HL-60 (cell line): ENCODE measurements around the gene SAMHD1.
A peak's percentile ranks its signal among the peaks of the same experiment; 100 is the strongest.

ENCODE experiments used
- DNase-seq, 2 experiments: peaks; one replicate each; pipeline ENCODE4 v3.0.0-alpha.2; 2010 to 2020; ENCODE audit warnings: low read depth in 1 of 2, low spot score in 1 of 2
- H3K27ac ChIP-seq: fragments of 250-450 bp; sonication (Bioruptor Pico); replicated peaks from 2 replicates; pipeline ENCODE4 v1.5.1; 2020; ENCODE audit warnings: mild to moderate bottlenecking, moderate library complexity
- H3K27me3 ChIP-seq: fragments of 250-450 bp; sonication (Bioruptor Pico); 2 replicates; pipeline ENCODE4 v1.5.1; 2021; ENCODE audit warnings: mild to moderate bottlenecking, moderate library complexity; ENCODE audit not compliant: insufficient read depth, poor library complexity, severe bottlenecking
- H3K4me3 ChIP-seq: replicated peaks from 2 replicates; pipeline ENCODE4 v1.5.1; 2011; ENCODE audit warnings: mild to moderate bottlenecking, control low read depth, low read length; ENCODE audit not compliant: insufficient read depth
- CTCF ChIP-seq: IDR thresholded peaks from one replicate; pipeline ENCODE4 v1.5.1; 2011; ENCODE audit warnings: low read length, control low read depth, inconsistent platforms; ENCODE audit not compliant: insufficient read depth
- GABPA ChIP-seq: IDR thresholded peaks from 2 replicates; pipeline ENCODE4 v1.6.1; 2012; ENCODE audit warnings: low read depth
- POLR2AphosphoS5 ChIP-seq: IDR thresholded peaks from 2 replicates; pipeline ENCODE4 v1.6.1; 2012; ENCODE audit warnings: low read depth
- SPI1 ChIP-seq: IDR thresholded peaks from 2 replicates; pipeline ENCODE4 v1.6.1; 2012; ENCODE audit warnings: low read depth, mild to moderate bottlenecking, borderline replicate concordance
- TF ChIP-seq, protein P1 (sequence below): IDR thresholded peaks from 2 replicates; pipeline ENCODE4 v1.6.1; 2012; ENCODE audit warnings: low read depth; ENCODE audit not compliant: insufficient replicate concordance

SAMHD1 gene

GRCh38 chr20:36971103-36971502 is 19.6 kb upstream of the SAMHD1 start:
- TF ChIP-seq SPI1: no peak
- TF ChIP-seq, protein P1, sequence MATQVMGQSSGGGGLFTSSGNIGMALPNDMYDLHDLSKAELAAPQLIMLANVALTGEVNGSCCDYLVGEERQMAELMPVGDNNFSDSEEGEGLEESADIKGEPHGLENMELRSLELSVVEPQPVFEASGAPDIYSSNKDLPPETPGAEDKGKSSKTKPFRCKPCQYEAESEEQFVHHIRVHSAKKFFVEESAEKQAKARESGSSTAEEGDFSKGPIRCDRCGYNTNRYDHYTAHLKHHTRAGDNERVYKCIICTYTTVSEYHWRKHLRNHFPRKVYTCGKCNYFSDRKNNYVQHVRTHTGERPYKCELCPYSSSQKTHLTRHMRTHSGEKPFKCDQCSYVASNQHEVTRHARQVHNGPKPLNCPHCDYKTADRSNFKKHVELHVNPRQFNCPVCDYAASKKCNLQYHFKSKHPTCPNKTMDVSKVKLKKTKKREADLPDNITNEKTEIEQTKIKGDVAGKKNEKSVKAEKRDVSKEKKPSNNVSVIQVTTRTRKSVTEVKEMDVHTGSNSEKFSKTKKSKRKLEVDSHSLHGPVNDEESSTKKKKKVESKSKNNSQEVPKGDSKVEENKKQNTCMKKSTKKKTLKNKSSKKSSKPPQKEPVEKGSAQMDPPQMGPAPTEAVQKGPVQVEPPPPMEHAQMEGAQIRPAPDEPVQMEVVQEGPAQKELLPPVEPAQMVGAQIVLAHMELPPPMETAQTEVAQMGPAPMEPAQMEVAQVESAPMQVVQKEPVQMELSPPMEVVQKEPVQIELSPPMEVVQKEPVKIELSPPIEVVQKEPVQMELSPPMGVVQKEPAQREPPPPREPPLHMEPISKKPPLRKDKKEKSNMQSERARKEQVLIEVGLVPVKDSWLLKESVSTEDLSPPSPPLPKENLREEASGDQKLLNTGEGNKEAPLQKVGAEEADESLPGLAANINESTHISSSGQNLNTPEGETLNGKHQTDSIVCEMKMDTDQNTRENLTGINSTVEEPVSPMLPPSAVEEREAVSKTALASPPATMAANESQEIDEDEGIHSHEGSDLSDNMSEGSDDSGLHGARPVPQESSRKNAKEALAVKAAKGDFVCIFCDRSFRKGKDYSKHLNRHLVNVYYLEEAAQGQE: no peak
- TF ChIP-seq CTCF: no peak
- no peak for TF ChIP-seq POLR2AphosphoS5
- no peak for TF ChIP-seq GABPA

GRCh38 chr20:36969478-36970186 is 18.1 kb upstream of the SAMHD1 start:
- no peaks in the 10 kb centered on the region for H3K27me3 ChIP-seq
- no peak for DNase-seq
- H3K27ac ChIP-seq: no peak overlapping the region
- TF ChIP-seq, protein P1: no peak
- TF ChIP-seq GABPA: no peak
- TF ChIP-seq SPI1: no peak
- no peak for TF ChIP-seq CTCF
- no peak for TF ChIP-seq POLR2AphosphoS5
- no peak overlapping the region for H3K4me3 ChIP-seq

More at GRCh38 chr20:36971103-36971502, 19.6 kb upstream of the SAMHD1 start:
- Histone ChIP-seq H3K27ac (no peak overlapping the region), H3K4me3 (no peak overlapping the region), H3K27me3 (no peaks in the 10 kb centered on the region)
- no peak for DNase-seq

DNA sequence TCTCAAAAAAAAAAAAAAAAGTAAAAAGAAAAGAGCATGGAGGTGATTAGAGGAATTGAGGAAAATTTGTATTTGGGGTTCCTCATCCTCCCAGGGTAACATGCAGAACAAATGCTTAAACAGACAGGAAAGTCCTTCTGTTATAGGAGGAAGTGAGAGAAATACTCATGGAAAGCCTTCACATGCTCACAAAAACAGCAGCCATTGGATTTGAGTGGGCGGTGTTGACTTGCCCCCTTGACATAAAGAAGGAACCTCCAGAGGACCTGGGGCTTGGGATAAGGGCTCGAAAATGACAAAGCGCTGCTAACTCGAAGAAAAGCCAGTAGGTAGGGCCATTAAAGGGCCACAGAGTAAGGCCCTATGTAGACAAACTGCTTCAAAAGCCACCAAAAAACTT is 17.5 kb upstream of the SAMHD1 start:
- Histone ChIP-seq H3K27ac (no peak overlapping the region), H3K4me3 (no peak overlapping the region), H3K27me3 (no peaks in the 10 kb centered on the region)
- no peak for DNase-seq
- TF ChIP-seq, protein P1: no peak
- no peak for TF ChIP-seq CTCF
- TF ChIP-seq SPI1: peak; percentile 19; the same call in 1 of the 2 replicates
